ENCODE results near the gene SERPINB6.
"Not testable (repeated sequence)": the region's sequence is repeated elsewhere in the genome, so short reads cannot be mapped to it uniquely, and the experiment has no call there.

DNA sequence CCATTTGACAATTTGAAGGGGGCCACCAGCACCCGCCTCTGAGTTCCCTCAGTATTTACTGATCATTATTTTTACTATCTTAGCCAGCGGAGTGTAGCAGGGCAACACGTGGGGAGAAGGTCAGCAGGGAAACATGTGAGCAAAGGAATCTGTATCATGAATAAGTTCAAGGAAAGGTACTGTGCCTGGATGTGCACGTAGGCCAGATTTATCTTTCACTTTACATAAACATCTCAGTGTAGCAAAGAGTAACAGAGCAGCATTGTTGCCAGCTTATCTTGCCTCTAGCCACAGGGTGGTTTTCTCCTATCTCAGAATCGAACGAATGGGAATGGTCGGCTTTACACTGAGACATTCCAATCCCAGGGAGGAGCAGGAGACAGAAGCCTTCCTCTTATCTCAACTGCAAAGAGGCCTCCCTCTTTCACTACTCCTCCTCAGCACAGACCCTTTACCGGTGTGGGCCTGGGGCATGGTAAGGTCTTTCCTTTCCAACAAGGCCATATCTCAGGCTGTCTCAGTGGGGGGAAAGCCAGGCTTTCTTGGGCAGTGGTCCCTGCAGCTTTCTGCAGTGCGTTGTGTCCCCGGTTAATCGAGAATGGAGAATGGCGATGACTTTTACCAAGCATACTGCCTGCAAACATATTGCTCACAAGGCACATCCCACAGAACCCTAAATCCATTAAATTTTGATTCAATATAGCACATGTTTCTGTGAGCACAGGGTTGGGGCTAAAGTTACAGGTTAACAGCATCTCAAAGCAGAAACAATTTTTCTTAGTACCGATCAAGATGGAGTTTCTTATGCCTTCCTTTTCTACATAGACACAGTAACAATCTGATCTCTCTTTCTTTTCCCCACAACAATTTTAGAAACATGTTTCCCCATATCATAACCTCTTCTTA, 45.3 kb downstream of the SERPINB6 start:
- TF ChIP-seq, protein P1, sequence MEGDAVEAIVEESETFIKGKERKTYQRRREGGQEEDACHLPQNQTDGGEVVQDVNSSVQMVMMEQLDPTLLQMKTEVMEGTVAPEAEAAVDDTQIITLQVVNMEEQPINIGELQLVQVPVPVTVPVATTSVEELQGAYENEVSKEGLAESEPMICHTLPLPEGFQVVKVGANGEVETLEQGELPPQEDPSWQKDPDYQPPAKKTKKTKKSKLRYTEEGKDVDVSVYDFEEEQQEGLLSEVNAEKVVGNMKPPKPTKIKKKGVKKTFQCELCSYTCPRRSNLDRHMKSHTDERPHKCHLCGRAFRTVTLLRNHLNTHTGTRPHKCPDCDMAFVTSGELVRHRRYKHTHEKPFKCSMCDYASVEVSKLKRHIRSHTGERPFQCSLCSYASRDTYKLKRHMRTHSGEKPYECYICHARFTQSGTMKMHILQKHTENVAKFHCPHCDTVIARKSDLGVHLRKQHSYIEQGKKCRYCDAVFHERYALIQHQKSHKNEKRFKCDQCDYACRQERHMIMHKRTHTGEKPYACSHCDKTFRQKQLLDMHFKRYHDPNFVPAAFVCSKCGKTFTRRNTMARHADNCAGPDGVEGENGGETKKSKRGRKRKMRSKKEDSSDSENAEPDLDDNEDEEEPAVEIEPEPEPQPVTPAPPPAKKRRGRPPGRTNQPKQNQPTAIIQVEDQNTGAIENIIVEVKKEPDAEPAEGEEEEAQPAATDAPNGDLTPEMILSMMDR (IDR thresholded peaks at IDR 0.05; ENCODE audit: insufficient read depth, low read length), result not testable (repeated sequence)
- not testable (repeated sequence) for TF ChIP-seq POLR2AphosphoS5 (IDR thresholded peaks at IDR 0.05; ENCODE audit: low read depth); GABPA (IDR thresholded peaks at IDR 0.05; ENCODE audit: low read depth); SPI1 (IDR thresholded peaks at IDR 0.05; ENCODE audit: borderline replicate concordance, low read depth)
- TF ChIP-seq, protein P2, sequence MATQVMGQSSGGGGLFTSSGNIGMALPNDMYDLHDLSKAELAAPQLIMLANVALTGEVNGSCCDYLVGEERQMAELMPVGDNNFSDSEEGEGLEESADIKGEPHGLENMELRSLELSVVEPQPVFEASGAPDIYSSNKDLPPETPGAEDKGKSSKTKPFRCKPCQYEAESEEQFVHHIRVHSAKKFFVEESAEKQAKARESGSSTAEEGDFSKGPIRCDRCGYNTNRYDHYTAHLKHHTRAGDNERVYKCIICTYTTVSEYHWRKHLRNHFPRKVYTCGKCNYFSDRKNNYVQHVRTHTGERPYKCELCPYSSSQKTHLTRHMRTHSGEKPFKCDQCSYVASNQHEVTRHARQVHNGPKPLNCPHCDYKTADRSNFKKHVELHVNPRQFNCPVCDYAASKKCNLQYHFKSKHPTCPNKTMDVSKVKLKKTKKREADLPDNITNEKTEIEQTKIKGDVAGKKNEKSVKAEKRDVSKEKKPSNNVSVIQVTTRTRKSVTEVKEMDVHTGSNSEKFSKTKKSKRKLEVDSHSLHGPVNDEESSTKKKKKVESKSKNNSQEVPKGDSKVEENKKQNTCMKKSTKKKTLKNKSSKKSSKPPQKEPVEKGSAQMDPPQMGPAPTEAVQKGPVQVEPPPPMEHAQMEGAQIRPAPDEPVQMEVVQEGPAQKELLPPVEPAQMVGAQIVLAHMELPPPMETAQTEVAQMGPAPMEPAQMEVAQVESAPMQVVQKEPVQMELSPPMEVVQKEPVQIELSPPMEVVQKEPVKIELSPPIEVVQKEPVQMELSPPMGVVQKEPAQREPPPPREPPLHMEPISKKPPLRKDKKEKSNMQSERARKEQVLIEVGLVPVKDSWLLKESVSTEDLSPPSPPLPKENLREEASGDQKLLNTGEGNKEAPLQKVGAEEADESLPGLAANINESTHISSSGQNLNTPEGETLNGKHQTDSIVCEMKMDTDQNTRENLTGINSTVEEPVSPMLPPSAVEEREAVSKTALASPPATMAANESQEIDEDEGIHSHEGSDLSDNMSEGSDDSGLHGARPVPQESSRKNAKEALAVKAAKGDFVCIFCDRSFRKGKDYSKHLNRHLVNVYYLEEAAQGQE (IDR thresholded peaks at IDR 0.05; ENCODE audit: insufficient replicate concordance, low read depth), result not testable (repeated sequence)

Data from HL-60 (cell line).